A549 (cell line): ENCODE results near the gene PROSER1. TPM values are rescaled to one million over a fixed set of nuclear protein-coding genes. Genes with fewer than 3 reads are reported as not detected.

Experiments
- ATAC-seq, 2 experiments: fragments of 200-7000 bp in 1 of 2; fragments of >200 bp in 1 of 2; cut with Nextera tagmentation in 1 of 2; cut with Tn5 transposase in 1 of 2; 3 replicates each; pipeline versions ENCODE4 v1.8.0 to v1.9.1; 2018 to 2020; ENCODE audit warnings: mild to moderate bottlenecking in 1 of 2, moderate library complexity in 1 of 2
- CTCF ChIA-PET: fragments of 300-600 bp; sonication (Branson Sonifier 250); formaldehyde crosslinking; extraction: SDS; loops from one replicate; lab custom pipeline; 2021; ENCODE audit warnings: antibody characterized with exemption, inconsistent platforms; lab: Yijun Ruan, JAX
- POLR2A ChIA-PET: fragments of 350-600 bp; formaldehyde crosslinking; extraction: SDS; loops from one replicate; lab custom pipeline; 2021; ENCODE audit warnings: antibody characterized with exemption, inconsistent platforms; lab: Yijun Ruan, JAX
- DNase-seq, 2 experiments: peaks; one replicate each; pipeline versions ENCODE4 v3.0.0 to v3.0.0-alpha.2; 2011 to 2016; ENCODE audit warnings: low read depth in 1 of 2, low spot score in 1 of 2
- FAIRE-seq: peaks from 2 replicates; lab custom pipeline; 2011; peaks lifted over from hg19 to GRCh38; lab: Jason Lieb, UNC
- H3K27ac ChIP-seq, 2 experiments: fragments of >200 bp; sonication (Bioruptor Twin); formaldehyde crosslinking; 3 replicates each; pipeline ENCODE4 v1.5.1; 2016 to 2017
- H3K4me1 ChIP-seq: fragments of >200 bp; sonication (Bioruptor Twin); formaldehyde crosslinking; 3 replicates; pipeline ENCODE4 v1.6.1; 2016
- H3K4me2 ChIP-seq: fragments of >200 bp; sonication (Bioruptor Twin); formaldehyde crosslinking; 3 replicates; pipeline ENCODE4 v1.6.1; 2016
- H3K4me3 ChIP-seq: fragments of >200 bp; sonication (Bioruptor Twin); formaldehyde crosslinking; 3 replicates; pipeline ENCODE4 v1.5.1; 2016
- H3K9me3 ChIP-seq: fragments of >200 bp; sonication (Bioruptor Twin); formaldehyde crosslinking; 3 replicates; pipeline ENCODE4 v1.6.1; 2016
- CBX2 ChIP-seq: fragments of 200-600 bp; sonication (generic); IDR thresholded peaks from 2 replicates; pipeline ENCODE4 v1.6.1; 2016; ENCODE audit warnings: low read depth, mild to moderate bottlenecking, borderline replicate concordance
- CTCF ChIP-seq: fragments of >200 bp; sonication (Bioruptor Twin); formaldehyde crosslinking; IDR thresholded peaks from 3 replicates; pipeline ENCODE4 v1.5.1; 2016
- EHMT2 ChIP-seq: fragments of 200-600 bp; sonication (generic); IDR thresholded peaks from 2 replicates; pipeline ENCODE4 v1.6.1; 2016; ENCODE audit warnings: antibody characterized with exemption, low read depth, mild to moderate bottlenecking, moderate library complexity
- ESRRA ChIP-seq: fragments of 150-350 bp; IDR thresholded peaks from 2 replicates; pipeline ENCODE4 v1.6.1; 2014; ENCODE audit warnings: mild to moderate bottlenecking, low read length, borderline replicate concordance
- FOSB ChIP-seq: fragments of 250-450 bp; sonication (Bioruptor Pico); IDR thresholded peaks from 2 replicates; pipeline ENCODE4 v1.5.0; 2020; ENCODE audit warnings: mild to moderate bottlenecking, moderate library complexity
- HDAC2 ChIP-seq: fragments of 200-600 bp; sonication (generic); IDR thresholded peaks from 2 replicates; pipeline ENCODE4 v1.6.1; 2016
- HES2 ChIP-seq: fragments of >200 bp; sonication (Bioruptor Twin); formaldehyde crosslinking; IDR thresholded peaks from 2 replicates; pipeline ENCODE4 v1.6.1; 2016
- HOXB13 ChIP-seq: fragments of 250-450 bp; sonication (Bioruptor Pico); IDR thresholded peaks from 2 replicates; pipeline ENCODE4 v1.5.0; 2020; ENCODE audit warnings: low read depth, mild to moderate bottlenecking, moderate library complexity
- KDM1A ChIP-seq: fragments of 200-600 bp; sonication (generic); IDR thresholded peaks from 2 replicates; pipeline ENCODE4 v1.6.1; 2016; ENCODE audit warnings: low read depth, mild to moderate bottlenecking
- MAFK ChIP-seq: fragments of 450-650 bp; IDR thresholded peaks from 2 replicates; pipeline ENCODE4 v1.6.1; 2014; ENCODE audit not compliant: partially characterized antibody
- MAZ ChIP-seq: fragments of 150-350 bp; IDR thresholded peaks from 2 replicates; pipeline ENCODE4 v1.6.1; 2014; ENCODE audit warnings: antibody characterized with exemption, low read depth, low read length, borderline replicate concordance
- NFE2L2 ChIP-seq: fragments of 150-350 bp; conservative IDR thresholded peaks from 2 replicates; pipeline ENCODE4 v1.6.1; 2014; ENCODE audit warnings: low read length
- NPAS2 ChIP-seq: fragments of 250-450 bp; sonication (Bioruptor Pico); IDR thresholded peaks from 2 replicates; pipeline ENCODE4 v1.8.0; 2022; ENCODE audit warnings: mild to moderate bottlenecking, moderate library complexity, borderline replicate concordance
- NR3C1 ChIP-seq: fragments of >200 bp; sonication (Bioruptor Twin); formaldehyde crosslinking; IDR thresholded peaks from 3 replicates; pipeline ENCODE4 v1.6.1; 2017
- PHF8 ChIP-seq: fragments of 200-600 bp; sonication (generic); IDR thresholded peaks from 2 replicates; pipeline ENCODE4 v1.6.1; 2016; ENCODE audit warnings: low read depth, mild to moderate bottlenecking, antibody characterized with exemption, moderate library complexity, borderline replicate concordance
- POLR2A ChIP-seq: IDR thresholded peaks from 2 replicates; pipeline ENCODE4 v1.6.1; 2012; ENCODE audit warnings: mild to moderate bottlenecking, low read length
- POLR2AphosphoS2 ChIP-seq: conservative IDR thresholded peaks from 2 replicates; pipeline ENCODE4 v1.6.1; 2012; ENCODE audit warnings: low read length, improper control_type of control experiment, inconsistent platforms
- RAD21 ChIP-seq, 2 experiments: fragments of >200 bp in 1 of 2; sonication (Bioruptor Twin) in 1 of 2; formaldehyde crosslinking in 1 of 2; IDR thresholded peaks in 1 of 2; conservative IDR thresholded peaks in 1 of 2; 2 replicates in 1 of 2; 3 replicates in 1 of 2; pipeline ENCODE4 v1.6.1; 2012 to 2018; ENCODE audit warnings: inconsistent platforms in 1 of 2
- RNF2 ChIP-seq: fragments of 200-600 bp; sonication (generic); IDR thresholded peaks from 2 replicates; pipeline ENCODE4 v1.6.1; 2016; ENCODE audit warnings: low read depth, mild to moderate bottlenecking, antibody characterized with exemption, moderate library complexity, borderline replicate concordance
- TP53 ChIP-seq: fragments of 250-450 bp; sonication (Bioruptor Pico); IDR thresholded peaks from 2 replicates; pipeline ENCODE4 v1.5.0; 2021; ENCODE audit warnings: mild to moderate bottlenecking, moderate library complexity
- USF2 ChIP-seq: fragments of 450-650 bp; IDR thresholded peaks from 2 replicates; pipeline ENCODE4 v1.6.1; 2014; ENCODE audit warnings: antibody characterized with exemption
- ZC3H11A ChIP-seq: fragments of 450-650 bp; IDR thresholded peaks from 2 replicates; pipeline ENCODE4 v1.6.1; 2014; ENCODE audit warnings: antibody characterized with exemption, mild to moderate bottlenecking
- WGBS: methylation state at CpG from one replicate; pipeline ENCODE4 v1.1.6; 2017; ENCODE audit errors: missing lambda C conversion rate; 5-methylcytosine and 5-hydroxymethylcytosine counted together
- polyA plus RNA-seq, 4 experiments: library from polyadenylated mRNA; depleted of rRNA in 3 of 4; stranded (reverse); fragments of >200 nt; fragmentation: RNase III in 1 of 4; extraction: RNeasy Plus Mini Kit Qiagen cat#74134 plus additional on column Dnase treatment in 1 of 4; gene quantifications; 2 replicates in 3 of 4; 3 replicates in 1 of 4; pipeline ENCODE4 v1.2.3, GENCODE V29; 2011 to 2017
- TF ChIP-seq, protein P1 (sequence below): fragments of 250-450 bp; sonication (Bioruptor Pico); IDR thresholded peaks from 2 replicates; pipeline ENCODE4 v1.5.0; 2020; ENCODE audit warnings: low read depth, mild to moderate bottlenecking, moderate library complexity
- TF ChIP-seq, protein P2 (sequence below): fragments of >200 bp; sonication (Bioruptor Twin); formaldehyde crosslinking; IDR thresholded peaks from 3 replicates; pipeline ENCODE4 v1.6.1; 2016

Gene PROSER1
- polyA plus RNA-seq, 2 of the 4 experiments (the other 2 are of a cell fraction), result 9.9 to 19.0 TPM

- WGBS, result 30% methylated on average over 4 of the region's 4 CpGs
- TF ChIP-seq ZC3H11A, result no peak
- 0 out of 5 replicates have a peak, but pooled peaks of 1 of the 2 experiments have one; percentile 12 for TF ChIP-seq RAD21 (conservative IDR thresholded peaks at IDR 0.05 in 1 of 2, IDR thresholded peaks at IDR 0.05 in 1 of 2)
- ATAC-seq (no peak), DNase-seq (no peak), FAIRE-seq (no peak)
- no peak overlapping the region for H3K27ac ChIP-seq
- ChIA-PET POLR2A (no interaction called here), CTCF (interaction anchor here (0.6 to 1.4 kb wide), 4 partner anchors 9 to 333 kb away, joined by 3 to 4 read pairs (median 4); no protein-coding TSS in a partner anchor)
- no peak overlapping the region for H3K4me3 ChIP-seq
- no peak overlapping the region for H3K4me2 ChIP-seq
- H3K4me1 ChIP-seq, result no peaks in the 10 kb centered on the region
- H3K9me3 ChIP-seq, result no peaks in the 10 kb centered on the region
These were observed 67.4 kb downstream of the PROSER1 start for GRCh38 chr13:38970380-38971051.

- Histone ChIP-seq H3K27ac (no peak overlapping the region), H3K4me1 (no peaks in the 10 kb centered on the region), H3K4me3 (no peak overlapping the region), H3K9me3 (no peaks in the 10 kb centered on the region), H3K4me2 (no peak overlapping the region)
- 7% methylated on average over 2 of the region's 2 CpGs for WGBS
- CTCF ChIA-PET, result interaction anchor here (1.8 kb wide), 1 partner anchor 10 kb away, joined by 4 read pairs; no protein-coding TSS in a partner anchor
- TF ChIP-seq HES2 (no peak), USF2 (no peak), RNF2 (no peak), MAZ (no peak), KDM1A (no peak), CBX2 (no peak), MAFK (no peak), FOSB (no peak), HOXB13 (no peak), ZC3H11A (no peak)
- DNase-seq, result no peak
- no peak for ATAC-seq
- no peak for FAIRE-seq
- POLR2A ChIA-PET, result no interaction called here
These were observed 68.7 kb downstream of the PROSER1 start for GRCh38 chr13:38969187-38969586.

DNA sequence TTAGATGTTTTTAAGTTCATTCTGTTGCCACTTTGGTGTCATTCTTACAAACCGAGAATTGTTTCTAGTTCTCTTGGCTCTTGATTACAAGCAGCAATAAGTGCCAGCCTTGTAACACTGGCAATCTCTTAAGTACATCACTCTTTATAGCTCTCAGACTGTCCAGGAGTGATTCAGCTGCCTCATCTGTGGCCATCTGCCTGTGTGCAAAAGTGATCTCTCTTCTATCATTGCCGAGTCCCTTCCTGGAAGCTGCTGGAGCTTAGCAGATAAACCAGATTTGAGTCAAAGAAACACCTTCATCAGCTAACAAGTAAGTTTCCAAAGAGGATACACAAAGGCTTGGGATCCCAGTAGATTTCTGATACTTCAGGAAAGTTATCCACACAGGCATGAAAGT is 70.4 kb downstream of the PROSER1 start:
- H3K4me2 ChIP-seq, result no peak overlapping the region
- no peak overlapping the region for H3K4me3 ChIP-seq
- no peaks in the 10 kb centered on the region for H3K9me3 ChIP-seq
- ChIA-PET CTCF (interaction anchor here (1.8 kb wide), 1 partner anchor 8 kb away, joined by 4 read pairs; no protein-coding TSS in a partner anchor), POLR2A (no interaction called here)
- FAIRE-seq (no peak), ATAC-seq (no peak), DNase-seq (no peak)
- WGBS, result 3% methylated on average over 2 of the region's 2 CpGs
- no peak overlapping the region for H3K27ac ChIP-seq
- H3K4me1 ChIP-seq, result no peaks in the 10 kb centered on the region
- TF ChIP-seq, protein P1, sequence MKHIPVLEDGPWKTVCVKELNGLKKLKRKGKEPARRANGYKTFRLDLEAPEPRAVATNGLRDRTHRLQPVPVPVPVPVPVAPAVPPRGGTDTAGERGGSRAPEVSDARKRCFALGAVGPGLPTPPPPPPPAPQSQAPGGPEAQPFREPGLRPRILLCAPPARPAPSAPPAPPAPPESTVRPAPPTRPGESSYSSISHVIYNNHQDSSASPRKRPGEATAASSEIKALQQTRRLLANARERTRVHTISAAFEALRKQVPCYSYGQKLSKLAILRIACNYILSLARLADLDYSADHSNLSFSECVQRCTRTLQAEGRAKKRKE (CRISPR knock-in tag), result no peak
- TF ChIP-seq ZC3H11A, result no peak
- no peak for TF ChIP-seq NFE2L2
- TF ChIP-seq POLR2A, result no peak
- no peak for TF ChIP-seq NR3C1
- TF ChIP-seq CTCF, result no peak
- TF ChIP-seq NPAS2 (CRISPR knock-in tag), result no peak
- TF ChIP-seq TP53 (CRISPR knock-in tag), result no peak
- no peak for TF ChIP-seq POLR2AphosphoS2
- no peak for TF ChIP-seq ESRRA
- no peak for TF ChIP-seq HDAC2
- no peak for TF ChIP-seq CBX2
- TF ChIP-seq HOXB13, result no peak
- no peak for TF ChIP-seq EHMT2
- no peak for TF ChIP-seq PHF8
- TF ChIP-seq, protein P2, sequence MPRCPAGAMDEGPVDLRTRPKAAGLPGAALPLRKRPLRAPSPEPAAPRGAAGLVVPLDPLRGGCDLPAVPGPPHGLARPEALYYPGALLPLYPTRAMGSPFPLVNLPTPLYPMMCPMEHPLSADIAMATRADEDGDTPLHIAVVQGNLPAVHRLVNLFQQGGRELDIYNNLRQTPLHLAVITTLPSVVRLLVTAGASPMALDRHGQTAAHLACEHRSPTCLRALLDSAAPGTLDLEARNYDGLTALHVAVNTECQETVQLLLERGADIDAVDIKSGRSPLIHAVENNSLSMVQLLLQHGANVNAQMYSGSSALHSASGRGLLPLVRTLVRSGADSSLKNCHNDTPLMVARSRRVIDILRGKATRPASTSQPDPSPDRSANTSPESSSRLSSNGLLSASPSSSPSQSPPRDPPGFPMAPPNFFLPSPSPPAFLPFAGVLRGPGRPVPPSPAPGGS, result no peak
